K562 (cell line): Measurements from ENCODE around the gene ITPR1. TPM values are rescaled to one million over a fixed set of nuclear protein-coding genes. Genes with fewer than 3 reads are reported as not detected.
A peak's percentile ranks its signal among the peaks of the same experiment; 100 is the strongest.

Experiments used
- CBX5 ChIP-seq: IDR thresholded peaks from 2 replicates; pipeline ENCODE4 v1.6.1; 2014; ENCODE audit warnings: low read depth, borderline replicate concordance
- ETS2 ChIP-seq: IDR thresholded peaks from 2 replicates; pipeline ENCODE4 v1.6.1; 2016; ENCODE audit warnings: borderline replicate concordance, missing genetic modification characterization, mild to moderate bottlenecking, moderate library complexity, missing compliant biosample characterization; ENCODE audit not compliant: poor library complexity, severe bottlenecking
- HLTF ChIP-seq: fragments of 450-650 bp; IDR thresholded peaks from 2 replicates; pipeline ENCODE4 v1.6.1; 2016
- HMG20B ChIP-seq: fragments of 250-450 bp; sonication (Bioruptor Pico); IDR thresholded peaks from 2 replicates; pipeline ENCODE4 v1.5.0; 2021; ENCODE audit warnings: mild to moderate bottlenecking
- KLF16 ChIP-seq: IDR thresholded peaks from 2 replicates; pipeline ENCODE4 v1.6.1; 2016; ENCODE audit warnings: antibody characterized with exemption
- TEAD1 ChIP-seq, 2 experiments: fragments of 450-650 bp in 1 of 2; sonication (generic) in 1 of 2; formaldehyde crosslinking; IDR thresholded peaks; 2 replicates each; pipeline versions ENCODE4 v1.4.0 to v1.8.0; 2020 to 2022; ENCODE audit warnings: mild to moderate bottlenecking in 2 of 2, missing genetic modification reagents in 1 of 2
- ZNF76 ChIP-seq: fragments of 250-450 bp; sonication (Bioruptor Pico); IDR thresholded peaks from 2 replicates; pipeline ENCODE4 v1.4.0; 2020; ENCODE audit warnings: mild to moderate bottlenecking, moderate library complexity, borderline replicate concordance
- polyA plus RNA-seq, 8 experiments: library from polyadenylated mRNA; depleted of rRNA in 4 of 8; stranded (reverse) in 5 of 8; unstranded in 3 of 8; fragments of >200 nt; fragmentation: Nextera tagmentation in 2 of 8; fragmentation: Illumina TruSeq in 1 of 8; extraction: Ambion mirVana in 2 of 8; extraction: Trizol in 1 of 8; gene quantifications; 2 replicates each; pipeline versions ENCODE4 v1.2.1 to v1.2.3, GENCODE V29; 2011 to 2014; ENCODE audit warnings: inconsistent platforms in 1 of 8, missing spikeins in 1 of 8
- total RNA-seq, 7 experiments: library from RNA; depleted of rRNA in 6 of 7; stranded (reverse); fragments of >200 nt in 6 of 7; fragmentation: Illumina TruSeq in 2 of 7; extraction: Trizol in 2 of 7; gene quantifications; 2 replicates each; pipeline versions ENCODE4 v1.2.1 to v1.2.3, GENCODE V29; 2011 to 2021; ENCODE audit warnings: low replicate concordance in 1 of 7
- TF ChIP-seq, protein P1 (sequence below): sonication (generic); formaldehyde crosslinking; IDR thresholded peaks from 2 replicates; pipeline ENCODE4 v1.8.0; 2022; ENCODE audit warnings: mild to moderate bottlenecking, missing genetic modification reagents, borderline replicate concordance
- TF ChIP-seq, protein P2 (sequence below), 3 experiments: IDR thresholded peaks in 2 of 3; conservative IDR thresholded peaks in 1 of 3; 2 replicates each; pipeline ENCODE4 v1.5.1; 2011 to 2012; ENCODE audit warnings: low read length in 3 of 3, mild to moderate bottlenecking in 3 of 3, control low read depth in 2 of 3, improper control_type of control experiment in 1 of 3, inconsistent platforms in 1 of 3, low read depth in 1 of 3, mixed read lengths in 1 of 3, moderate library complexity in 1 of 3; ENCODE audit not compliant: insufficient read depth in 2 of 3
- TF ChIP-seq, protein P3 (sequence below): sonication (generic); formaldehyde crosslinking; IDR thresholded peaks from 2 replicates; pipeline ENCODE4 v1.8.0; 2023; ENCODE audit warnings: mild to moderate bottlenecking, missing genetic modification reagents
- TF ChIP-seq, protein P4 (sequence below): sonication (generic); formaldehyde crosslinking; IDR thresholded peaks from 2 replicates; pipeline ENCODE4 v1.8.0; 2022; ENCODE audit warnings: missing genetic modification reagents, mild to moderate bottlenecking, borderline replicate concordance
- TF ChIP-seq, protein P5 (sequence below): fragments of 450-650 bp; formaldehyde crosslinking; IDR thresholded peaks from 2 replicates; pipeline ENCODE4 v1.4.0; 2020; ENCODE audit warnings: mild to moderate bottlenecking, moderate library complexity

ITPR1 gene
- total and polyA plus RNA-seq, 9 of the 15 experiments (the other 6 are each of a cell fraction or from before 2014, with no cell fraction given): 22.4 to 40.0 (median 27.4) TPM

DNA sequence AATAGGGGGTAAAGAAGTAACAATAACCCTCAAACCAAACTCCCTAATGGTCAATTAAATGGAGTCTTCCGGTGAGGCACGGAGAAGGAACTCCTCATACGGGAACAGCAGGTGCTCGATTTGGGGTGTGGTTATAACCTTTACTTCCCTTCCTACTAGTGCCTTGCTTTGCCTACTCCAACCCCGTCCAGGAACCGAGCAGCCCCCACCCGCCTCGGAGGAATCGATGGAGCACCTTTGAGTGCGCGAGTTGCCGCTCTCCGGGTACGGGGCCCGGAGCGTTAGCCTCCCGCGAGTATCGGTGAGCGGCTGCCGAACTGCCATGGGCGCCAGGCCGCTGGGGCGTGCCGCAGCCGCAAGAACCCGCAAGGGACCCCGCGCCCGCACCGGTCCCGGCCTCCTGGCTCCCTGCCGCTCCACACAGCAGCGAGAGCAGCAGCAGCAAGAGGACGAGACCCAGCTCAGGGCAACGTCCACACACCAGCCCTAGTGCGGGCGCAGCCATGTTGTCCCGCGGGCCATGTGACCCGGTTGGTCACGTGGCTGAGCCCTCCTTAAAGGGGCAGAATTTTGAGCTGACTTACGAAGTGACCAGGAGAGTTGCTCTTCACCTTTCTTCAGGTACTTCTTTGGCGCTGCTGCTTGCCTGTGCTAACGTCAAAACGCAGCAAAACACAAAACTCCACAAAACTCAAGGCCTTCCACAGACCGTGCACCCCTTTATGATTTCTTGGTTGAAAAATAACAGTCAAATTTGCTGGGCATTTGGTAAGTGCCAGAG lies 26.2 kb upstream of the ITPR1 start, which contains the start of gene SUMF1 (continued):
- TF ChIP-seq, protein P1, sequence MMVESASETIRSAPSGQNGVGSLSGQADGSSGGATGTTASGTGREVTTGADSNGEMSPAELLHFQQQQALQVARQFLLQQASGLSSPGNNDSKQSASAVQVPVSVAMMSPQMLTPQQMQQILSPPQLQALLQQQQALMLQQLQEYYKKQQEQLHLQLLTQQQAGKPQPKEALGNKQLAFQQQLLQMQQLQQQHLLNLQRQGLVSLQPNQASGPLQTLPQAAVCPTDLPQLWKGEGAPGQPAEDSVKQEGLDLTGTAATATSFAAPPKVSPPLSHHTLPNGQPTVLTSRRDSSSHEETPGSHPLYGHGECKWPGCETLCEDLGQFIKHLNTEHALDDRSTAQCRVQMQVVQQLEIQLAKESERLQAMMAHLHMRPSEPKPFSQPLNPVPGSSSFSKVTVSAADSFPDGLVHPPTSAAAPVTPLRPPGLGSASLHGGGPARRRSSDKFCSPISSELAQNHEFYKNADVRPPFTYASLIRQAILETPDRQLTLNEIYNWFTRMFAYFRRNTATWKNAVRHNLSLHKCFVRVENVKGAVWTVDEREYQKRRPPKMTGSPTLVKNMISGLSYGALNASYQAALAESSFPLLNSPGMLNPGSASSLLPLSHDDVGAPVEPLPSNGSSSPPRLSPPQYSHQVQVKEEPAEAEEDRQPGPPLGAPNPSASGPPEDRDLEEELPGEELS: peak; percentile 86
- TF ChIP-seq, protein P2, sequence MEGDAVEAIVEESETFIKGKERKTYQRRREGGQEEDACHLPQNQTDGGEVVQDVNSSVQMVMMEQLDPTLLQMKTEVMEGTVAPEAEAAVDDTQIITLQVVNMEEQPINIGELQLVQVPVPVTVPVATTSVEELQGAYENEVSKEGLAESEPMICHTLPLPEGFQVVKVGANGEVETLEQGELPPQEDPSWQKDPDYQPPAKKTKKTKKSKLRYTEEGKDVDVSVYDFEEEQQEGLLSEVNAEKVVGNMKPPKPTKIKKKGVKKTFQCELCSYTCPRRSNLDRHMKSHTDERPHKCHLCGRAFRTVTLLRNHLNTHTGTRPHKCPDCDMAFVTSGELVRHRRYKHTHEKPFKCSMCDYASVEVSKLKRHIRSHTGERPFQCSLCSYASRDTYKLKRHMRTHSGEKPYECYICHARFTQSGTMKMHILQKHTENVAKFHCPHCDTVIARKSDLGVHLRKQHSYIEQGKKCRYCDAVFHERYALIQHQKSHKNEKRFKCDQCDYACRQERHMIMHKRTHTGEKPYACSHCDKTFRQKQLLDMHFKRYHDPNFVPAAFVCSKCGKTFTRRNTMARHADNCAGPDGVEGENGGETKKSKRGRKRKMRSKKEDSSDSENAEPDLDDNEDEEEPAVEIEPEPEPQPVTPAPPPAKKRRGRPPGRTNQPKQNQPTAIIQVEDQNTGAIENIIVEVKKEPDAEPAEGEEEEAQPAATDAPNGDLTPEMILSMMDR (IDR thresholded peaks at IDR 0.05 in 2 of 3, conservative IDR thresholded peaks at IDR 0.05 in 1 of 3; ENCODE audit: insufficient read depth in 2 of 3, low read depth in 1 of 3, low read length in 3 of 3): no peak
- TF ChIP-seq, protein P3, sequence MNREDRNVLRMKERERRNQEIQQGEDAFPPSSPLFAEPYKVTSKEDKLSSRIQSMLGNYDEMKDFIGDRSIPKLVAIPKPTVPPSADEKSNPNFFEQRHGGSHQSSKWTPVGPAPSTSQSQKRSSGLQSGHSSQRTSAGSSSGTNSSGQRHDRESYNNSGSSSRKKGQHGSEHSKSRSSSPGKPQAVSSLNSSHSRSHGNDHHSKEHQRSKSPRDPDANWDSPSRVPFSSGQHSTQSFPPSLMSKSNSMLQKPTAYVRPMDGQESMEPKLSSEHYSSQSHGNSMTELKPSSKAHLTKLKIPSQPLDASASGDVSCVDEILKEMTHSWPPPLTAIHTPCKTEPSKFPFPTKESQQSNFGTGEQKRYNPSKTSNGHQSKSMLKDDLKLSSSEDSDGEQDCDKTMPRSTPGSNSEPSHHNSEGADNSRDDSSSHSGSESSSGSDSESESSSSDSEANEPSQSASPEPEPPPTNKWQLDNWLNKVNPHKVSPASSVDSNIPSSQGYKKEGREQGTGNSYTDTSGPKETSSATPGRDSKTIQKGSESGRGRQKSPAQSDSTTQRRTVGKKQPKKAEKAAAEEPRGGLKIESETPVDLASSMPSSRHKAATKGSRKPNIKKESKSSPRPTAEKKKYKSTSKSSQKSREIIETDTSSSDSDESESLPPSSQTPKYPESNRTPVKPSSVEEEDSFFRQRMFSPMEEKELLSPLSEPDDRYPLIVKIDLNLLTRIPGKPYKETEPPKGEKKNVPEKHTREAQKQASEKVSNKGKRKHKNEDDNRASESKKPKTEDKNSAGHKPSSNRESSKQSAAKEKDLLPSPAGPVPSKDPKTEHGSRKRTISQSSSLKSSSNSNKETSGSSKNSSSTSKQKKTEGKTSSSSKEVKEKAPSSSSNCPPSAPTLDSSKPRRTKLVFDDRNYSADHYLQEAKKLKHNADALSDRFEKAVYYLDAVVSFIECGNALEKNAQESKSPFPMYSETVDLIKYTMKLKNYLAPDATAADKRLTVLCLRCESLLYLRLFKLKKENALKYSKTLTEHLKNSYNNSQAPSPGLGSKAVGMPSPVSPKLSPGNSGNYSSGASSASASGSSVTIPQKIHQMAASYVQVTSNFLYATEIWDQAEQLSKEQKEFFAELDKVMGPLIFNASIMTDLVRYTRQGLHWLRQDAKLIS (CRISPR knock-in tag): peak; percentile 94; the same call in 1 of the 2 replicates
- TF ChIP-seq ZNF76 (CRISPR knock-in tag) (peak; percentile 74; the same call in 1 of the 2 replicates), ETS2 (tag) (no peak), TEAD1 (CRISPR knock-in tag; IDR thresholded peaks at IDR 0.05) (peak; percentile 75 to 83; a peak in 2 of 4 replicates), CBX5 (peak; percentile 55), HMG20B (CRISPR knock-in tag) (no peak), HLTF (peak; percentile 54; the same call in 1 of the 2 replicates), KLF16 (no peak)
- TF ChIP-seq, protein P4, sequence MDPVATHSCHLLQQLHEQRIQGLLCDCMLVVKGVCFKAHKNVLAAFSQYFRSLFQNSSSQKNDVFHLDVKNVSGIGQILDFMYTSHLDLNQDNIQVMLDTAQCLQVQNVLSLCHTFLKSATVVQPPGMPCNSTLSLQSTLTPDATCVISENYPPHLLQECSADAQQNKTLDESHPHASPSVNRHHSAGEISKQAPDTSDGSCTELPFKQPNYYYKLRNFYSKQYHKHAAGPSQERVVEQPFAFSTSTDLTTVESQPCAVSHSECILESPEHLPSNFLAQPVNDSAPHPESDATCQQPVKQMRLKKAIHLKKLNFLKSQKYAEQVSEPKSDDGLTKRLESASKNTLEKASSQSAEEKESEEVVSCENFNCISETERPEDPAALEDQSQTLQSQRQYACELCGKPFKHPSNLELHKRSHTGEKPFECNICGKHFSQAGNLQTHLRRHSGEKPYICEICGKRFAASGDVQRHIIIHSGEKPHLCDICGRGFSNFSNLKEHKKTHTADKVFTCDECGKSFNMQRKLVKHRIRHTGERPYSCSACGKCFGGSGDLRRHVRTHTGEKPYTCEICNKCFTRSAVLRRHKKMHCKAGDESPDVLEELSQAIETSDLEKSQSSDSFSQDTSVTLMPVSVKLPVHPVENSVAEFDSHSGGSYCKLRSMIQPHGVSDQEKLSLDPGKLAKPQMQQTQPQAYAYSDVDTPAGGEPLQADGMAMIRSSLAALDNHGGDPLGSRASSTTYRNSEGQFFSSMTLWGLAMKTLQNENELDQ (CRISPR knock-in tag): no peak
- TF ChIP-seq, protein P5, sequence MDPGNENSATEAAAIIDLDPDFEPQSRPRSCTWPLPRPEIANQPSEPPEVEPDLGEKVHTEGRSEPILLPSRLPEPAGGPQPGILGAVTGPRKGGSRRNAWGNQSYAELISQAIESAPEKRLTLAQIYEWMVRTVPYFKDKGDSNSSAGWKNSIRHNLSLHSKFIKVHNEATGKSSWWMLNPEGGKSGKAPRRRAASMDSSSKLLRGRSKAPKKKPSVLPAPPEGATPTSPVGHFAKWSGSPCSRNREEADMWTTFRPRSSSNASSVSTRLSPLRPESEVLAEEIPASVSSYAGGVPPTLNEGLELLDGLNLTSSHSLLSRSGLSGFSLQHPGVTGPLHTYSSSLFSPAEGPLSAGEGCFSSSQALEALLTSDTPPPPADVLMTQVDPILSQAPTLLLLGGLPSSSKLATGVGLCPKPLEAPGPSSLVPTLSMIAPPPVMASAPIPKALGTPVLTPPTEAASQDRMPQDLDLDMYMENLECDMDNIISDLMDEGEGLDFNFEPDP: no peak
